Activated gamma-delta T cell treated with Interleukin-2 at 50 U/mL for 16 hours (primary cell): ENCODE results near the gene PMM2.
"Not testable (repeated sequence)": the region's sequence is repeated elsewhere in the genome, so short reads cannot be mapped to it uniquely, and the experiment has no call there.

Experiments
- DNase-seq: peaks from one replicate; pipeline ENCODE4 v3.0.0-alpha.2; 2020

Gene PMM2

DNA sequence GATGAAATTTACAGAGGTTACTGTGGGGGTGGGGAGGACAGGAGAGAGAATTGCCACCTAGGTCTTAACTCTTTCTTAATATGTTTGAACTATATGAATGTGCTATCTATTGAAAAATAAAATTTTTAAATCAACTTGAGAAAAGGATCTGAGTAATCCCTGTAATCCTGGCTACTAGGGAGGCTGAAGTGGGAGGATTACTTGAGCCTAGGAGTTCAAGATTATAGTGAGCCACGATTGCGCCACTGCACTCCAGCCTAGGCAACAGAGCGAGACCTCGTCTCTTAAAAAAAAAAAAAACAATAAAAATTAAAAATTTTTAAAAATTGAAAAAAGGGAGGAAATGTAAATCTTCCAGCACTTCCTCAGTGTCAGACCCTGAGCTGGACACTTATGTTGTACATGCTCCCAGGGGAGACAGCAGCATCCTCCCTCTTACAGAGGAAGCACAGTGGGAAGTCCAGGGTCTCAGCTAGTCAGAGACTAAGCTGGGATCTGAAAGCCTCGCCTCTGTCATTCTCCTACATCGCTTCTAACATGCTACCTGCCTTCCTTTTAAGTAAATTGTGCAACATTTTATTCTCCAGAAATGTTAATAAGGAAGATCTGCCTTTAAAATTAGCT is 21.9 kb downstream of the PMM2 start:
- DNase-seq: no peak

DNA sequence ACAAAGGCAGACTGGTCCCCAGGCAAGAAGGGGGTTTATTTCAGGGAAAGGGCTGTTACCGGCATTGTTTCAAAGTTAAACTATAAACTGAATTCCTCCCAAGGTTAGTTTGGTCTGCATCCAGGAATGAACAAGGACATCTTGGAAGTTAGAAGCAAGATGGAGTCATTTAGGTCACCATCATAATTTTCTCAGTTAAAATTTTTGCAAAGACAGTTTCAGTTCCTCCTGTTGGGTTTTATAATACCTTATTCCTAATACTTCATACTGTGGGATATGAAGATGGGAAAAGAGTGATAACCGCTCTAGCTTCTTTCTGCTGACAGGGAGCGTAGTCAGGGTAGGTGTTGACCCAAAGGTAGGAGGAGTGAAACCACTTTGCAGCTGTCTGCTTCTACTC is 24.8 kb downstream of the PMM2 start:
- DNase-seq: no peak

DNA sequence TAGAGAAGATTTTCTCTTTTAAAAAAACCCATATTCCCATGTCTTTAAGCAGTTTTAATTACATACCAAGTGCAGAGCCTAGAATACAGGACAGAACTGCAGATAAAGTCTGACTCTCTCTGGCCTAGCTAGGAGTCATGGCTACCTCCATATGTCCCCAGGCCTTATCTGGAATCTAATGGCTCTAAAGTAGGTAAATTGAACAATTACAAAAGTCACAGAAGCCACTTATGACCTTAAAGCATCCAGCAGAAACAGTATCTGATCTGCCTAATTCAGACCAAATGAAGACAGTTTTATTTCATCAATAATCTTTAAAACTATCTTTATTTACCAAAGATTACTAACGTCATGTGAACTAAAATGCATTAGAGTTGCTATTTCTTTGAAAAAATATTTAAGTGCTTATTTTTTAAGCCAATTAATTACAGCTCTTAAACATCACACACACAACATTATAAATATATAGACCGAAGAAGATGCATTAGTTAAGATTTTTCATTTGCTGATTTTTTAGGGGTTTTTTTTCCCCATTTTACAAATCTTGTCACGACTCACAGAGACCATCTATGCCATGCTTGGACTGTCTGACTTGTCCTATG is 28.7 kb downstream of the PMM2 start:
- DNase-seq: no peak

DNA sequence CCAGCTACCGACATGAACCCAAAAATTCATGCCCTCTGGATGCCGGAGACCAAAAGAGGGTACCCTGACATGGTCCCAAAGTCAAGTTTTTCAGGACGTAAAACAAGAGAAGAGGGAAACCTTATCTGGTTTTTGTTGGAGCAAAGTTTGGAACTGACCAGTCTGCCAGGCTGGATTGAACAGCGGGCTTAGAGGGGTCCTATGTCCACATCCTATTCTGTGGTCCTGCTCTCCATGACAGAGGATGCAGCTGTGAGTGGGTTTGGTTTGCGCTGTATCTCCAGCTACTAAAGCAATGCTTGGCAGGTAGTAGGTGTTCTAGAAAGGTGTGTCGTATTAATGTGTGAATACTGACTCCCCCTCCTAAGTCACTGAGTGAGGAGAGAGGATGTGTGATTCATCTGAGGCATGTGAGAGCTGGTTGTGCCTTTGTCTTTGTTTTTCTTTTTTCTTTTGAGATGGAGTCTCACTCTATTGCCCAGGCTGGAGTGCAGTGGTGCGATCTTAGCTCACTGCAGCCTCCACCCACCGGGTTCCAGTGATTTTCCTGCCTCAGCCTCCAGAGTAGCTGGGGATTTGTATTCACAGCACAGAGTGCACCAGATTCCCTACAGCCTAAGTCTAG is 31.0 kb downstream of the PMM2 start:
- no peak for DNase-seq

DNA sequence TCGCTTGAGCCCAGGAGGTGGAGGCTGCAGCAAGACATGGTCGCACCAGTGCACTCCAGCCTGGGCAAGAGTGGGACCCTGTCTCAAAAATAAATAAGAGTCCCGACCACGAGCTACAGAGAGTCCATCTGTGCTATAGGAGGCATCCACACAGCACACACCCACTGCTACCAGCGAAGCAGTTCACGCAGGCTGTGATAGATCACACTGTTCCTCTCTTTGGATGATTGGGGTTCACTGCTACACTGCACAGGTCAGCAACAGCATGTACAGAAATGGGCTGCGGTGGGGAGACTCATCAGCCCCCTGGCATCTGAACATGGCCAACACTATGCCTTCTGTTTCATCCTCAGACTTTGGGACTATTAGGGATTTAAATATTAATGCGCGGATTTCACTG is 33.8 kb downstream of the PMM2 start:
- DNase-seq: no peak

DNA sequence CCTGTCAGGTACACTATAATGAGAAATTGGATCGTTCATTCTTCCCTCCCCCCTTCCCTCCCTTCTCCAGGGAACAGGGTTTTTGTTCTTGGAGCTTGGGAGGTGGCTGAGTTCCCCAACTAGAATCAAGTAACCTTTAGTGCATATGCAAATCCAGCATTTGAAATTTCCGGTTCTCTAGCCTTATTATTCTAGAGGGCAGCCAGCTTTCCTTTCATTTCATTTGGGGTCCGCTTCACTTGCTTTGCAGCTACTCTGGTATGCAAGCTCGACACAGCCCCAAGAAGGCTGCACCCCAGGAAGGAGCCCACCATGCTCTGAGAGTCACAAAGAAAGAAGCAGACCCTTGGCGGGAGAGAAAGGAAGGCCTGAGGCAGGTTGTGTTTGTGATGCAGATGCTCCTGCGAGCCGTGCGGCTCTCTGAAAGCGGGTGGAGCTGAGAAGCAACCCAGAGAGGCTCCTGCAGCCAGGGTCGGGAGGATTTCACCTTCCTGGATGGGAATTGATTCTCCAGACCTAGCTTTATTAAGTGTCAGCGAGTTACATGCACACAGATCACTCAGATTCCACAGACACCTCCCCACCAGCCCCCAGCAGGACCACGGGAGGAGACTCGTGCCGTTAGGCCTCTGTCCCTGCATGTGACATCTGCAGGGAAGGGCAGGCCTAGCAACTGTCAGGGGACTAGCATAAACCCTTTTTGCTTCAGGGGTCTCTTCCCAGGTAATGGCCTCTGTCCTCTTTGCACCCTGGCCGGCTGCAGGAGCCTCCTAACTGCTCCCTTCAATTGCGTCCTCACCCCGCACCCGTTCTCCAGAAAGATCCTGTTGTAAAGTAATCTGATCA is 34.5 kb downstream of the PMM2 start:
- no peak for DNase-seq

DNA sequence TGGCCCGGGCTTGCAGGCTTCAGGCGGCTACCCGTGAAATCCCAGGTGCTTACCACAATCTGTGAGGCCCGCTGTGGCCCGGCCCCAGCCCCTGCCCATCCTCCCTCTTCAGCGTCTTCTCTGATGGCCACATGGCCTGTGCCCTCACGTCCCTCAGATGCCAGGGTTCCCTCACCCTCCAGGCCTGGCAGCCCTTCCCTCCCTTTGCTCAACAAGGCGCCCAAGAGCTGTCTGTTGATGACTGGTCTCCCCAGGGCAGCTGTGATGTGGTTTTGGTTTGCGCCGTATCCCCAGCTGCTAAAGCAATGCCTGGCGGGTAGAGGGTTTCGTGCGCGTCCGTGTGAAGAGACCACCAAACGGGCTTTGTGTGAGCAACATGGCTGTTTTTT is 35.1 kb downstream of the PMM2 start:
- no peak for DNase-seq

DNA sequence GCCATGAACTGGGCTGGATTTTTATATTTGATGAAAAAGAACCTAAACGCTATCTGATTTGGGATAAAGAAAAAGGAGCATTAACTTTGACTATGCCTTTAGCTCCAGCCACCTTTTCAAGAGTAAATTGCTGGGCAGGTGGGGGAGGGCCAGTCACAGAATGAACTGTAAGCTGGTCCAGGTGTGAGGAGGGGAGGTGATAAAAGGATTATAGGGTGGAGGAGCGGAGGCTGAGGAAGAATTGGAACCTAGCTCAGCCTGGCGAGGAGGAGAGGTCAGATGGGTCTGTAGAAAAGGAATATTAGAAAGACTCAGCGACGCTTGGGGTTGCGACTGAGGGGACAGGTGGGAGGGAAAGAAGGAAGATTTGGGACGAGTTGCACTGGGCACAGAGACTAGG is 39.2 kb downstream of the PMM2 start:
- DNase-seq: not testable (repeated sequence)

DNA sequence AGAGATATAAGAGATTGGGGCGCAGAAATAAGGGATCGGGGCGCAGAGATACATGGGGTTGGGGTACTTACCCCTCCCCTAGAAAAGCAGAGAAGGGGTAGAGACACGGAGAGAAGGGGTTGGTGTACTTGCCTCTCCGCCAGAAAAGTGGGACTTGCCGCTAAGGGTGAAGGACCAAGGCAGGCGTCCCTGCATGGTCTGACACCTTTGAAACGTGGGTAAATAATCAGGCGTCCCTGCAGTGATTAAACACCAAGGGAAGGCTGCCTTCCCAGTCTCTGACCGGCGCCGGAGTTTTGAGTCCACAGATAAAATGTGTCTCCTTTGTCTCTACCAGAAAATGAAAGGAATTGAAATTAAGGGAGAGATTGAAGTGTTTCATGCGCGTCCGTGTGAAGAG is 40.0 kb downstream of the PMM2 start:
- DNase-seq: not testable (repeated sequence)

DNA sequence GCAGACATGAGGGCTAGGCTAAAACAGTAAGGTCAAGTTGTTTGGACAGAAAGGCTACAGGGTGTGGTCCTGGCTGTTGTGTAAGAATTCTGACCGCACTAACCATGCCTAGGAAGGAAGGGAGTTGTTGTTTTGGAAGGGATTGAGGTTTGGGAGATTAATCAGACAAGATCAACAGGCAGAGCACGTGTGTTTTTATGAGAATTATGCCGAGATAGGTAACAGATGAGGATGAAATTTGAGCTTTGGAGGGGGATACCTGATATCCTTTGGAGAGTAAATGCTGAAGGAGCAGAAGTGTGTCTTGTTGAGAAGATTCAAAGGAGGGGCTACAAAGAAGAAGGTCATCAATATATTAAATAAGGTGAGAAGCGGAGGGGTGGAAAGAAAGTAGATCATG is 44.4 kb downstream of the PMM2 start:
- not testable (repeated sequence) for DNase-seq

DNA sequence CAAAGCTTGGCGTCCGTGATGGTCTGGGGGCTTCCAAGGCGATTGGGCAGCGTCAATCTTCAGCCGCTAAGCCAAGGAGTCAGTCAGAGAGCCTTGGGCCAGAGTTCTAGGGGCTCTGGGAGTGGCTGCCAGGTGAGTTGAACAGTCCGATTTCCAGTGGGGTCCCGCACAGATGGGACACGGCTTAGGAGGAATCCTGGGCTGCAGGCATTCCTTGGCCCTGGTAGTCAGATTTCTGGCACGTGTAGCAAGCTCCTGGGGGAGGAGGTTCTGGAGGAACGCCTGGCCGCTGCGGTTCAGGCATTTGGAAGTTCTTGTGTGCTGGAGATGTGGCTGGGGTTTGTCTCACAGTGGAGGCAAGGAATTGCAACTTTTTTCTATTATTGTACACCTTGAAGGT is 45.7 kb downstream of the PMM2 start:
- DNase-seq: not testable (repeated sequence)

DNA sequence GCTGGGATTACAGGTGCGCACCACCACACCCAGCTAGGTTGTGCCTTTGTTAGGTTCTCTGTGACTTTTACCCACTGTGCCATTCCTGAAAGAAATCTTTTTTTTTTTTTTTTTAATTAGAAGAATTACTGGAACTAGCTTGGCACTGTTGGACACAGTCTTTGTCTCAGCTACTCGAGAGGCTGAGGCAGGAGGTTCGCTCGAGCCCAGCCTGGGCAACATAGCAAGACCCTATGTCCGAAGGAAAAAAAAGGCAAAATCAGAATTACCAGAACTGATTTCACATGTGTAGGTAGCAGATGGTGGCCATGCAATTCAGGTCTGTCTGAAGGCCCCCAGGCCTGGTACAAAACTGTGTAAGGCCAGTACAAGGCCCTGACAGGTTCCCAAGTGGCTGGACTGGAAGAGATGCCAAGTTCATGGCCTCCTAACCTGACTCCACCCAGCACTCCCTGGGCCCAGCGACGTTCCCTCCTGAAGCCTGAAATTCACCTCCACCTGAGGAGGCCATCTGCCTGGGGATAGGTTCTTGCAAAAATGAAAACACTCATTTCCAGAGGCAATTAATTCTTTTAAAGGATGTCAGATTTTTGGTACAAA is 48.2 kb downstream of the PMM2 start:
- DNase-seq: no peak

DNA sequence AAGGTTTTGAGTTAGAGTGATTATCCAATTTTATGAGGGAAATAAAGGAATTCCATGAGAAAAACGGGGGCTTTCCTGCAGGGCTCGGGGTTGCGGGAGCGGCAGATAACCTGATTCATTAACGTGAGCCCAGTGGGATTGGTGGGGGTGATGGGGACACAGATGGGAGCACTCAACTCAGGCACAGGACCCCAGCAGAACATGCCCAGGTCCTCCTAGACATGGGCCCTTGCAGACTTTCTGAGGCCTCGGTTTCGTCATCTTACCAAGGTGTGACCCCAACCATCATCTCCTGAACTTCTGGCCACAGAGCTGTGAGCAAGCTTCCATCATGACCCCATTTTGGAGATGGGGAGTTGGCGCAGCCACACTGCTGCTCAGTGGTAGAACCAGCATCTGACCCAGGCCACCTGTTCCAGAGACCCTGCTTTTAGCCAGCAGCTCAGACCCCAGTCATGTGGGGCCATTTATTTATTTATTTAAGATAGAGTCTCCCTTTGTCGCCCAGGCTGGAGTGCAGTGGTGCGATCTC is 48.8 kb downstream of the PMM2 start:
- no peak for DNase-seq

DNA sequence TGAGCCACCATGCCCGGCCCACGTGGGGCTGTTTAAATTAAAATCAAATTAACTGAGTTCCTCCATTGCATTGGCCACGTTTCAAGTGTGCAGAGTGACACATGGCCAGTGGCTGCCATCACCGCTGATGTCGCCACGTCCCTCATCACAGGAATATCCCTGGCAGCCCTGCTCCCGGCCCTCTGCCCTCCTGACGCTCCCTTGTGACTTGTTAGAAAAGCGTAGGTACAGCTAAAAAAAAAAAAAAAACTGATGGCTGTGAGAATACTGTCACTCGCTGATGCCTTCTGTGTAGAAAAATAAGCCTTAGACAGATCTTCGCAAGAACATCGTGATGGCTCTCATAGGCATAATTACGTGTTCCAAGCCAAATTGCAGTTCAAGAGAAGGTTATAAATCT is 49.5 kb downstream of the PMM2 start:
- no peak for DNase-seq

DNA sequence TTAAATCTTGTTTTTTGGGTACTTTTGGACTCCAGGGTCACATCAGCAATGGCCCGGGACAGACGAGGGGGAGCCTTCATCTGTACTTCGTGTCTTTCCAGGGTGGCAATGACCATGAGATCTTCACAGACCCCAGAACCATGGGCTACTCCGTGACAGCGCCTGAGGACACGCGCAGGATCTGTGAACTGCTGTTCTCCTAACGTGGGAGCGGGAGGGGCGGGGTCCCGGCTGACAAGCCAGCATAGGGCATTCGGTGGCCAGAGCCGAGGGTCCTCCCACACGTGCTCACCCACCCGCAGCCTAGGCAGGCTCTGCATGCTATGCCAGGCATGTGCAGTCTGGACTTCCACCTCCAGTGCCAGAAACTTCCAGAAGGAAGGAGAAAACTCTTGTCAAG is 50.0 kb downstream of the PMM2 start:
- DNase-seq: no peak

DNA sequence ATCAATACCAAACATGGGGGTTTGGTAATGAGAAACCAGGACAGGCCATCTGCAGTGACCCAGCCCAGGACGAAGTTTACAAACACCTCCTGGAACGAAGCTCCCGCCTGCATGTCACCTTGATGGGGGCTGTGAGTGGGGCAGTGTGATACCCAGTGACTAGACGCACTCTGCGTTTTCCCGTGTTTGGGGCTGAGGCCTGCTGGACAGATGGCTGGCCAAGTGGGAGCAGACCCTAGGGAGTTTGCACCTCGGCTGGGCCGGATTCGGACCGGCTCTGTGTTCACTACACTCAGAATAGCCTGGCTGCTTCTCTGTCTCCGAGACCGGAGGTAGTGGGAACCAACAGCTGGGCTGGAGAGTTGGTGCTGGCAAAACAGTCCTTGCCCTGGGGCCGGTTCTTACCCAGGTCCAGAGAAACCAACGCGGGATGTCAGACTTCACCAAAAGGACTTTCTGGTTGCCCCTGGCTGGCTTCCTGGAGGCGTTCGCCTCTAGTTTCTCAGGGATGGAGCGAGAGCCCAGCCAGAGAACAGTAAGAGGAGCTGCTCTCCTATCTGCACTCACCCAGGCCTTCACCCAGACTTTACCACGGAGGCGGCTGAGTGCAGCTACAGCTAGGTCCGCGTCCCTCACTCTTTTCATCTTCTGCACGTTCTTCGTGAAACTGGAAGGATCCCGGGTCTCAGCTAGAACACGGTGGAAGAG is 50.7 kb downstream of the PMM2 start:
- no peak for DNase-seq

DNA sequence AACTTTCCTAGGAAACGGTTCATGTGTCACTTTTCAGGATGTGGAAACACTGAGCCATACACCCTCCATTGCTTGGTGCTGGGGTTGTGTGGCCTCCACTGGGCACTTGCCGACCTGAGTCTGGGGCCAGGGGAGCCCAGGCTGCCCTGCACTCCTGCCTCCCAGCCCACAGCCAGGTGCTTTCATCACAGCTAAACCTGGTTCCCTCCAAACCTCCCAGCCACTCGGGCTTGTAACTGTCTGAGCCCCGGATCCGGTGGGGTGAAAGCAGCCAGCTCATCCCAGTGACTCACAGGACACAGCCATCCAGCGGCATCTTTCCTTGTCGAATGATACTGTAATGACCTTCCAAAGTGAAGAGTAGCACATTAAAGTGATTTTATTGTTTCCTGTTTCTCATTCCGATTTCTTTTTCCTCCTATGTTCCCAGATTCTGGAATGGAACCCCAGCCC is 51.3 kb downstream of the PMM2 start:
- no peak for DNase-seq

DNA sequence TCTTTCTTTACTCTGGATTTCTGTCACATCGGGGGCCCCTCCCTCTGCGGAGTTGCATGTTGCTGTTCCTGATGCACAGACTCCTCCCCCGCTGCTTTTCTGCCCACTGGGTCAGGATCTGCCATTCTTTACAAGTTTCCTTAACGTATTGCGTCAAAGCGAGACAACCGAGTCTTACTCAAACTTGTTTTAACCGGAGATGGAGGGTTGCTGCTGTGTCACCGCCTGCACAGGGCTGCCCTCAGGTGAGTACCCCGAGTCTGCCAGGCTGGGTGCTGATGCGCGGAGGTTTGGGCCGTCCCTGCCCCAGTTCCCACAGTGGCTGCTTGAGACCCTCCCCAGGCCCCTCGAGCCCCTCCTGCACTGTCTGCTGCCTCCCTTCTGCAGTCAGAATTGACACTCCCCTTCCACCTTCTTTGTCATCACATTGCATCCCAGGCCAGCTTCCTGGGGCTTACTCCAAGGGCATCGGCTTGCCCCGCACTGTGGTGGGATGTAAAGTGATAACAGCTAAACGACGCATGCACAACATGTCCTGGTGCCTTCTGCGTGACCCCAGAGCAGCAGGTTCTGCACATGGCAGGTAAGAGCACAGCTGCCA is 51.9 kb downstream of the PMM2 start:
- DNase-seq: no peak

DNA sequence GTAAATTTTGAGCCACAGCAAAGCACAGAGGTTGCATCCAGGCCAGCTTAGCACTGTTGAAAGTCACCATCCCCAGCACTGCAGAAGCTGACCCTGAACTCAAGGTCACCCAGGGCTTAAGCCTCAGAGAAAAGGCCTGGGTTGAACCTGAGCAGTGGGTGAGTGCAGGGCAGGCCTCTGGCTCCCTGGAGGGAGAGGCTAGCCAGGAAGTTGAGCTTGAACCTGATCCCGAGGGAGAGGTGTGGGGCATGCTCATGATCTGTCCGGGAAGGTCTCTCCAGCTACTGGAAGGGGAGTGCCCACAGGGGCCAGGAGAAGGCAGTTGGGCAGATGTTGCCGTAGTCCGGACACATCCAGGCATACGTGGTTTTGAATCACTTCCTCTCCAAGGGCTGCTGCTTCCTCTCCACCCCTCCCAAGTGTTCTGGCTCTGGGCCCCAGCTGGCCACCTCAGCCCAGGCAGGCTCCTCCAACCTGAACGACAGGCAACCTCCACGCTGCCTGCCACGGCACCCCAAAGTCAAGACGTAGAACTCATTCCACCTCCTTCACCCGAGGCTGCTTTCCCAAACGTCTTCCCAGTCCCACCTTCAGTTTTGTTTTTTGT is 52.7 kb downstream of the PMM2 start:
- DNase-seq: no peak

DNA sequence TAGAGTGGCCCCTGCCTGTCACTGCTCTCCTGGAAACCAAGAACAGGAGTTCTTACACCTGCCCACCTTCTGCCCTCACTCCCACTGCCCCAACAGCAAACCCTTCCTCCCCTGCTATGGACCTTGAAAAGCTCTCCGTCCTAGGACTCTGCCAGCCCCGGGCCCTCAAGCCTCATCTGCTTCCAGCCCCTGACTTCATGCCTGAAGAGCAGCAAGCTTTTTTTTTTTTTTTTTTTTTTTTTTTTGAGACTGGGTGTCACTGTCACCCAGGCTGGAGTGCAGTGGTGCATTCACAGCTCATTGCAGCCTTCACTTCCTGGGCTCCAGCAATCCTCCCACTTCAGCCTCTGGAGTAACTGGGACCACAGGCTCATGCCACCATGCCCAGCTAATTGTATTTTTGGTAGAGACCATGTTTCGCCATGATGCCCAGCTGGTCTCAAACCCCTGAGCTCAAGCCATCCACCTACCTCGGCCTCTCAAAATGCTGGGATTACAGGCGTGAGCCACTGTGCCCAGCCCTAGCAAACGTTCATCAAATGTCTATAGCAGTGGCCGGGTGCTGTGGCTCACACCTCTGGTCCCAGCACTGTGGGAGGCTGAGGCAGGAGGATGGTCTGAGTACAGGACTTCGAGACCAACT is 54.2 kb downstream of the PMM2 start:
- DNase-seq: no peak

DNA sequence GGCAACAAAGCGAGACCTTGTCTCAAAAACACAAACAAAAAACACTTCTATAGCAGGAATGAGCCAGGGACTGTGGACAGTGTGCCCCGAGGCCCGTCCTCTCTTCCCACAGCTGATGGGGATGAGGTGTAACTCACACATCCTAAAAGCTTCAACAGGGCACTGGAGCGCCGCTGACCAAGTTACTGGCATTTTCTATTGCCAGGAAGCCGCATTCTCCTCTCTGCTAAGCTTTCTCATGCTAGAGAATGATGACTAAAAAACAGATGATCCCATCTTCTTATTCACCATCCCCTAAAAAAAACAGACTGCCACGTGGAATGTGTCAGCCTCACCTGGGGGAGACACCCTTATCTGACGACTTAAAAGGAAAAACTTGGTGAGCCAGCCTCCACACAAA is 54.9 kb downstream of the PMM2 start:
- no peak for DNase-seq
